HepG2 (cell line): ENCODE results near the gene CYP4F22. TPM values are rescaled to one million over a fixed set of nuclear protein-coding genes. Genes with fewer than 3 reads are reported as not detected.
A peak's percentile ranks its signal among the peaks of the same experiment; 100 is the strongest.

Experiments
- CCAR2 ChIP-seq: fragments of 200-400 bp; formaldehyde crosslinking; optimal IDR thresholded peaks from 2 replicates; pipeline ENCODE3; 2018; ENCODE audit warnings: low read depth, mild to moderate bottlenecking, low read length, moderate library complexity
- HNF4G ChIP-seq, 2 experiments: sonication (generic) in 1 of 2; formaldehyde crosslinking in 1 of 2; IDR thresholded peaks; 2 replicates each; pipeline versions ENCODE4 v1.4.0 to v1.6.1; 2011 to 2020; ENCODE audit warnings: borderline replicate concordance in 2 of 2, low read depth in 2 of 2, mild to moderate bottlenecking in 2 of 2, low read length in 1 of 2, missing genetic modification reagents in 1 of 2, moderate library complexity in 1 of 2
- NR2F1 ChIP-seq, 2 experiments: fragments of 450-650 bp in 1 of 2; formaldehyde crosslinking in 1 of 2; IDR thresholded peaks; 2 replicates each; pipeline versions ENCODE4 v1.5.0 to v1.6.1; 2016 to 2020; ENCODE audit warnings: mild to moderate bottlenecking in 1 of 2, missing compliant biosample characterization in 1 of 2, missing genetic modification reagents in 1 of 2, moderate library complexity in 1 of 2
- RBM22 ChIP-seq: fragments of 200-400 bp; formaldehyde crosslinking; optimal IDR thresholded peaks from 2 replicates; pipeline ENCODE3; 2017; ENCODE audit warnings: mild to moderate bottlenecking, low read length, moderate library complexity
- SOX5 ChIP-seq: IDR thresholded peaks from 2 replicates; pipeline ENCODE4 v1.6.1; 2016; ENCODE audit warnings: borderline replicate concordance
- SPEN ChIP-seq: sonication (generic); formaldehyde crosslinking; IDR thresholded peaks from 2 replicates; pipeline ENCODE4 v1.5.1; 2020; ENCODE audit warnings: low read depth, mild to moderate bottlenecking, missing genetic modification reagents
- SUZ12 ChIP-seq: fragments of 150-350 bp; IDR thresholded peaks from 2 replicates; pipeline ENCODE4 v1.6.1; 2014; ENCODE audit warnings: low read depth, low read length
- TCF7L2 ChIP-seq: IDR thresholded peaks from 2 replicates; pipeline ENCODE4 v1.6.1; 2011; ENCODE audit warnings: mild to moderate bottlenecking, low read depth, low read length, moderate library complexity
- ZNF333 ChIP-seq: sonication (generic); formaldehyde crosslinking; IDR thresholded peaks from 2 replicates; pipeline ENCODE4 v1.4.0; 2020; ENCODE audit warnings: mild to moderate bottlenecking, missing genetic modification reagents, borderline replicate concordance
- ZNF33B ChIP-seq: sonication (generic); formaldehyde crosslinking; IDR thresholded peaks from 2 replicates; pipeline ENCODE4 v1.5.1; 2020; ENCODE audit warnings: mild to moderate bottlenecking, missing genetic modification reagents
- ZNF879 ChIP-seq: sonication (generic); formaldehyde crosslinking; IDR thresholded peaks from 2 replicates; pipeline ENCODE4 v1.8.1; 2023; ENCODE audit warnings: missing genetic modification reagents
- ZSCAN20 ChIP-seq: sonication (generic); formaldehyde crosslinking; IDR thresholded peaks from 2 replicates; pipeline ENCODE4 v1.4.0; 2020; ENCODE audit warnings: missing genetic modification reagents, mild to moderate bottlenecking, borderline replicate concordance
- polyA plus RNA-seq, 8 experiments: library from polyadenylated mRNA; depleted of rRNA in 3 of 8; stranded (reverse) in 7 of 8; unstranded in 1 of 8; fragments of >200 nt; fragmentation: Illumina TruSeq in 4 of 8; extraction: Trizol in 4 of 8; gene quantifications; 2 replicates each; pipeline versions ENCODE4 v1.2.1 to v1.2.3, GENCODE V29; 2011 to 2016; ENCODE audit warnings: low read depth in 4 of 8, missing spikeins in 1 of 8, mixed read lengths in 1 of 8; ENCODE audit not compliant: insufficient read depth in 1 of 8
- total RNA-seq, 5 experiments: library from RNA; depleted of rRNA; stranded (reverse); fragments of >200 nt; fragmentation: Illumina TruSeq; extraction: Trizol; gene quantifications; 2 replicates each; pipeline ENCODE4 v1.2.3, GENCODE V29; 2016; ENCODE audit warnings: low read depth in 1 of 5
- TF ChIP-seq, protein P1 (sequence below): sonication (generic); formaldehyde crosslinking; IDR thresholded peaks from 2 replicates; pipeline ENCODE4 v1.8.1; 2023; ENCODE audit warnings: mild to moderate bottlenecking, missing genetic modification reagents, borderline replicate concordance
- TF ChIP-seq, protein P2 (sequence below): sonication (generic); formaldehyde crosslinking; IDR thresholded peaks from 2 replicates; pipeline ENCODE4 v1.5.0; 2020; ENCODE audit warnings: mild to moderate bottlenecking, missing genetic modification reagents
- TF ChIP-seq, protein P3 (sequence below): sonication (generic); formaldehyde crosslinking; IDR thresholded peaks from 2 replicates; pipeline ENCODE4 v1.5.0; 2020; ENCODE audit warnings: mild to moderate bottlenecking, missing genetic modification reagents, borderline replicate concordance
- TF ChIP-seq, protein P4 (sequence below): sonication (generic); formaldehyde crosslinking; IDR thresholded peaks from 2 replicates; pipeline ENCODE4 v1.8.0; 2022; ENCODE audit warnings: missing genetic modification reagents, mild to moderate bottlenecking, borderline replicate concordance
- TF ChIP-seq, protein P5 (sequence below): fragments of 450-650 bp; IDR thresholded peaks from 2 replicates; pipeline ENCODE4 v1.6.1; 2016
- TF ChIP-seq, protein P6 (sequence below): sonication (generic); formaldehyde crosslinking; IDR thresholded peaks from 2 replicates; pipeline ENCODE4 v1.4.0; 2020; ENCODE audit warnings: mild to moderate bottlenecking, missing genetic modification reagents

CYP4F22 gene
- total and polyA plus RNA-seq, 2 of the 13 experiments (the other 11 are each of a cell fraction or from before 2014, with no cell fraction given), result 0.05 TPM; not detected in 1

DNA sequence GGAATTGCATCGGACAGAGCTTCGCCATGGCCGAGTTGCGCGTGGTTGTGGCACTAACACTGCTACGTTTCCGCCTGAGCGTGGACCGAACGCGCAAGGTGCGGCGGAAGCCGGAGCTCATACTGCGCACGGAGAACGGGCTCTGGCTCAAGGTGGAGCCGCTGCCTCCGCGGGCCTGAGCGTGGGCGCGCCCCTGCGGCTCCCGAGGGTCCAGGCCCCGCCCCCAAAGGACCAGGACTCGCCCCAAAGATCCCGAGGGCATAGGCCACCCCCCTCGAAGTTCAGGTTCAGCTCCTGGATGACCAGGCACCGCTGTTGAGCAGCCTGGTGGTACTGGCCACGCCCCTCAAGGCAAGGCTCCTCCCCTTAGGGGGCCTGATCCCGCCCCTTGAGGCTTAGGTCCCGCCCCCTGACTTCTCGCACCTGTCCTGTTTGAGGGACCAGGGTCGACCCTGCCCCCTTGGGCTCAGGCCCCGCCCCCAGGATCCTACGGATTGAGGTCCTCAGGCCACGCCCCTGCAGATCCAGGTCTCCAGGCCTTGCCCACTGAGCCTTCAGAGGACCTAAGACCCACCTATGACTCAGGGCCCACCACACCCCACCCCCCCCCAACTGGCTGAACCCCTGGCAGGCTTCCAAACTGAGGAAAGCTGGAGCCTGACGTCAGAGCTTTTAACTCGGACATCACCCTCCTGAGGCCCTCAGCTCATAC, 43.1 kb downstream of the CYP4F22 start (continued):
- TF ChIP-seq ZNF879 (CRISPR knock-in tag), result no peak
- no peak for TF ChIP-seq ZNF33B (CRISPR knock-in tag)
- TF ChIP-seq TCF7L2, result no peak
- no peak for TF ChIP-seq CCAR2
- TF ChIP-seq, protein P1, sequence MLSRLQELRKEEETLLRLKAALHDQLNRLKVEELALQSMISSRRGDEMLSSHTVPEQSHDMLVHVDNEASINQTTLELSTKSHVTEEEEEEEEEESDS (CRISPR knock-in tag), result no peak
- TF ChIP-seq, protein P2, sequence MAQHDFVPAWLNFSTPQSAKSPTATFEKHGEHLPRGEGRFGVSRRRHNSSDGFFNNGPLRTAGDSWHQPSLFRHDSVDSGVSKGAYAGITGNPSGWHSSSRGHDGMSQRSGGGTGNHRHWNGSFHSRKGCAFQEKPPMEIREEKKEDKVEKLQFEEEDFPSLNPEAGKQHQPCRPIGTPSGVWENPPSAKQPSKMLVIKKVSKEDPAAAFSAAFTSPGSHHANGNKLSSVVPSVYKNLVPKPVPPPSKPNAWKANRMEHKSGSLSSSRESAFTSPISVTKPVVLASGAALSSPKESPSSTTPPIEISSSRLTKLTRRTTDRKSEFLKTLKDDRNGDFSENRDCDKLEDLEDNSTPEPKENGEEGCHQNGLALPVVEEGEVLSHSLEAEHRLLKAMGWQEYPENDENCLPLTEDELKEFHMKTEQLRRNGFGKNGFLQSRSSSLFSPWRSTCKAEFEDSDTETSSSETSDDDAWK (CRISPR knock-in tag), result no peak
- TF ChIP-seq NR2F1 (CRISPR knock-in tag; IDR thresholded peaks at IDR 0.05), result no peak
- no peak for TF ChIP-seq SOX5 (CRISPR knock-in tag)
- TF ChIP-seq, protein P3, sequence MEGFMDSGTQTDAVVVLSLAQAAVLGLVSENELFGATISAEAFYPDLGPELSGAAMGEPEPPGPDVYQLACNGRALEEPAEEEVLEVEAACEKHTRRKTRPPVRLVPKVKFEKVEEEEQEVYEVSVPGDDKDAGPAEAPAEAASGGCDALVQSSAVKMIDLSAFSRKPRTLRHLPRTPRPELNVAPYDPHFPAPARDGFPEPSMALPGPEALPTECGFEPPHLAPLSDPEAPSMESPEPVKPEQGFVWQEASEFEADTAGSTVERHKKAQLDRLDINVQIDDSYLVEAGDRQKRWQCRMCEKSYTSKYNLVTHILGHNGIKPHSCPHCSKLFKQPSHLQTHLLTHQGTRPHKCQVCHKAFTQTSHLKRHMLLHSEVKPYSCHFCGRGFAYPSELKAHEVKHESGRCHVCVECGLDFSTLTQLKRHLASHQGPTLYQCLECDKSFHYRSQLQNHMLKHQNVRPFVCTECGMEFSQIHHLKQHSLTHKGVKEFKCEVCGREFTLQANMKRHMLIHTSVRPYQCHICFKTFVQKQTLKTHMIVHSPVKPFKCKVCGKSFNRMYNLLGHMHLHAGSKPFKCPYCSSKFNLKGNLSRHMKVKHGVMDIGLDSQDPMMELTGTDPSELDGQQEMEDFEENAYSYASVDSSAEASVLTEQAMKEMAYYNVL (CRISPR knock-in tag), result no peak
- TF ChIP-seq ZNF333 (CRISPR knock-in tag), result no peak
- no peak for TF ChIP-seq HNF4G (IDR thresholded peaks at IDR 0.05; ENCODE audit: borderline replicate concordance, low read depth, low read length)
- no peak for TF ChIP-seq HNF4G (CRISPR knock-in tag; IDR thresholded peaks at IDR 0.05; ENCODE audit: borderline replicate concordance, low read depth)
- TF ChIP-seq SPEN (CRISPR knock-in tag), result 0 out of 2 replicates have a peak, but pooled peaks have one; percentile 62
- TF ChIP-seq, protein P4, sequence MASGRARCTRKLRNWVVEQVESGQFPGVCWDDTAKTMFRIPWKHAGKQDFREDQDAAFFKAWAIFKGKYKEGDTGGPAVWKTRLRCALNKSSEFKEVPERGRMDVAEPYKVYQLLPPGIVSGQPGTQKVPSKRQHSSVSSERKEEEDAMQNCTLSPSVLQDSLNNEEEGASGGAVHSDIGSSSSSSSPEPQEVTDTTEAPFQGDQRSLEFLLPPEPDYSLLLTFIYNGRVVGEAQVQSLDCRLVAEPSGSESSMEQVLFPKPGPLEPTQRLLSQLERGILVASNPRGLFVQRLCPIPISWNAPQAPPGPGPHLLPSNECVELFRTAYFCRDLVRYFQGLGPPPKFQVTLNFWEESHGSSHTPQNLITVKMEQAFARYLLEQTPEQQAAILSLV, result peak; percentile 70; the same call in 1 of the 2 replicates
- no peak for TF ChIP-seq RBM22
- TF ChIP-seq, protein P5, sequence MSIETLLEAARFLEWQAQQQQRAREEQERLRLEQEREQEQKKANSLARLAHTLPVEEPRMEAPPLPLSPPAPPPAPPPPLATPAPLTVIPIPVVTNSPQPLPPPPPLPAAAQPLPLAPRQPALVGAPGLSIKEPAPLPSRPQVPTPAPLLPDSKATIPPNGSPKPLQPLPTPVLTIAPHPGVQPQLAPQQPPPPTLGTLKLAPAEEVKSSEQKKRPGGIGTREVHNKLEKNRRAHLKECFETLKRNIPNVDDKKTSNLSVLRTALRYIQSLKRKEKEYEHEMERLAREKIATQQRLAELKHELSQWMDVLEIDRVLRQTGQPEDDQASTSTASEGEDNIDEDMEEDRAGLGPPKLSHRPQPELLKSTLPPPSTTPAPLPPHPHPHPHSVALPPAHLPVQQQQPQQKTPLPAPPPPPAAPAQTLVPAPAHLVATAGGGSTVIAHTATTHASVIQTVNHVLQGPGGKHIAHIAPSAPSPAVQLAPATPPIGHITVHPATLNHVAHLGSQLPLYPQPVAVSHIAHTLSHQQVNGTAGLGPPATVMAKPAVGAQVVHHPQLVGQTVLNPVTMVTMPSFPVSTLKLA, result no peak
- TF ChIP-seq SUZ12, result no peak
- TF ChIP-seq ZSCAN20, result no peak
- TF ChIP-seq, protein P6, sequence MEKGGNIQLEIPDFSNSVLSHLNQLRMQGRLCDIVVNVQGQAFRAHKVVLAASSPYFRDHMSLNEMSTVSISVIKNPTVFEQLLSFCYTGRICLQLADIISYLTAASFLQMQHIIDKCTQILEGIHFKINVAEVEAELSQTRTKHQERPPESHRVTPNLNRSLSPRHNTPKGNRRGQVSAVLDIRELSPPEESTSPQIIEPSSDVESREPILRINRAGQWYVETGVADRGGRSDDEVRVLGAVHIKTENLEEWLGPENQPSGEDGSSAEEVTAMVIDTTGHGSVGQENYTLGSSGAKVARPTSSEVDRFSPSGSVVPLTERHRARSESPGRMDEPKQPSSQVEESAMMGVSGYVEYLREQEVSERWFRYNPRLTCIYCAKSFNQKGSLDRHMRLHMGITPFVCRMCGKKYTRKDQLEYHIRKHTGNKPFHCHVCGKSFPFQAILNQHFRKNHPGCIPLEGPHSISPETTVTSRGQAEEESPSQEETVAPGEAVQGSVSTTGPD (CRISPR knock-in tag), result no peak
